Measurements from ENCODE around the gene GIPC1. TPM values are rescaled to one million over a fixed set of nuclear protein-coding genes. Genes with fewer than 3 reads are reported as not detected.

The GIPC1 gene
- total and polyA plus RNA-seq, 7 experiments from 2014 or later: 21.3 to 46.1 (median 25.9) TPM

GRCh38 chr19:14519860-14520407, 24.0 kb upstream of the GIPC1 start:
- Histone ChIP-seq H3K4me1 (ENCODE audit: control insufficient read depth in 2 of 2, insufficient read depth in 2 of 2, low read length in 2 of 2) (peaks cover 72 to 76% of the 10 kb centered on the region in 2 donors), H3K36me3 (ENCODE audit: control insufficient read depth in 2 of 3, insufficient read depth in 3 of 3, low read length in 3 of 3) (peaks cover 14 to 30% (median 15%) of the 10 kb centered on the region in 3 experiments), H3K27ac (ENCODE audit: low read depth, low read length) (peak overlapping the region; percentile 97), H3K4me3 (ENCODE audit: low read length) (peak overlapping the region; percentile 11), H3K27me3 (ENCODE audit: control insufficient read depth in 2 of 2, insufficient read depth in 2 of 2, low read length in 2 of 2) (no peaks in the 10 kb centered on the region), H3K9me3 (ENCODE audit: control insufficient read depth in 2 of 3, low read length in 3 of 3) (no peaks in the 10 kb centered on the region)
- no peak for ATAC-seq
- peaks cover 0 to 19% (median 0%) of the 10 kb centered on the region in 11 donors for H3K9me3 Mint-ChIP-seq
- intact Hi-C loops (cut with micrococcal nuclease): loop anchor here (2.0 to 10.0 kb wide), 7 partner anchors 143 to 1805 kb away; partner anchors contain the start of genes IER2 (in 2 of the 2), STX10 (in 2 of the 2), KLF2 (in 1 of the 2) and RFX1 (in 1 of the 2)
- peaks cover 0 to 2% (median 0%) of the 10 kb centered on the region in 5 donors for H3K27me3 Mint-ChIP-seq
- peaks cover 13 to 28% (median 21%) of the 10 kb centered on the region in 5 donors for H3K36me3 Mint-ChIP-seq
- H3K4me3 Mint-ChIP-seq: peak overlapping the region; percentile 25 to 99 (median 90)
- POLR2A ChIA-PET: interaction anchor here (1.5 to 34.0 kb wide), 3 partner anchors 12 to 32 kb away, joined by 5 to 1101 read pairs (median 1101); partner anchors contain the start of genes DNAJB1, GIPC1 and TECR
- DNase-seq: peak in 1 of 9 donors; percentile 25
- CTCF ChIA-PET: interaction anchor here (0.5 to 10.7 kb wide), 2 partner anchors 9 to 14 kb away, joined by 4 to 73 read pairs; no protein-coding TSS in a partner anchor
- peak overlapping the region; percentile 92 to 100 (median 98) for H3K27ac Mint-ChIP-seq
- H3K4me1 Mint-ChIP-seq: peaks cover 37 to 76% (median 65%) of the 10 kb centered on the region in 7 donors

GRCh38 chr19:14519245-14519859, 23.4 kb upstream of the GIPC1 start:
- intact Hi-C loops (cut with micrococcal nuclease): loop anchor here (2.0 to 5.0 kb wide), 4 partner anchors 142 to 1367 kb away; partner anchors contain the start of genes IER2 (in 2 of the 2), STX10 (in 2 of the 2) and RFX1 (in 1 of the 2)
- peaks cover 15 to 36% (median 19%) of the 10 kb centered on the region in 3 experiments for H3K36me3 ChIP-seq (ENCODE audit: control insufficient read depth in 2 of 3, insufficient read depth in 3 of 3, low read length in 3 of 3)
- no peak for ATAC-seq
- H3K27ac Mint-ChIP-seq: peak overlapping the region; percentile 92 to 100 (median 98)
- ChIA-PET CTCF (interaction anchor here (0.5 to 10.7 kb wide), 3 partner anchors 10 to 55 kb away, joined by 3 to 73 read pairs (median 4); no protein-coding TSS in a partner anchor), POLR2A (interaction anchor here (1.3 to 34.0 kb wide), 4 partner anchors 11 to 383 kb away, joined by 4 to 1101 read pairs (median 553); partner anchors contain the start of genes ASF1B, DNAJB1, GIPC1 and TECR)
- peaks cover 13 to 34% (median 27%) of the 10 kb centered on the region in 5 donors for H3K36me3 Mint-ChIP-seq
- no peaks in the 10 kb centered on the region for H3K27me3 ChIP-seq (ENCODE audit: control insufficient read depth in 2 of 2, insufficient read depth in 2 of 2, low read length in 2 of 2)
- H3K9me3 Mint-ChIP-seq: peaks cover 0 to 19% (median 0%) of the 10 kb centered on the region in 11 donors
- no peaks in the 10 kb centered on the region for H3K9me3 ChIP-seq (ENCODE audit: control insufficient read depth in 2 of 3, low read length in 3 of 3)
- peak overlapping the region; percentile 11 for H3K4me3 ChIP-seq (ENCODE audit: low read length)
- H3K27me3 Mint-ChIP-seq: peaks cover 0 to 2% (median 0%) of the 10 kb centered on the region in 5 donors
- H3K4me3 Mint-ChIP-seq: peak overlapping the region; percentile 29 to 99 (median 94)
- peaks cover 42 to 81% (median 70%) of the 10 kb centered on the region in 7 donors for H3K4me1 Mint-ChIP-seq
- H3K27ac ChIP-seq (ENCODE audit: low read depth, low read length): peak overlapping the region; percentile 97
- DNase-seq: no peak
- H3K4me1 ChIP-seq (ENCODE audit: control insufficient read depth in 2 of 2, insufficient read depth in 2 of 2, low read length in 2 of 2): peaks cover 70 to 76% of the 10 kb centered on the region in 2 donors

- Mint-ChIP-seq H3K36me3 (peaks cover 13 to 36% (median 28%) of the 10 kb centered on the region in 5 donors), H3K27ac (peak within 1 kb of the TSS; percentile 92 to 100 (median 98)), H3K4me1 (peaks cover 42 to 80% (median 72%) of the 10 kb centered on the region in 7 donors), H3K9me3 (peaks cover 0 to 19% (median 0%) of the 10 kb centered on the region in 11 donors), H3K4me3 (peak within 1 kb of the TSS; percentile 93 to 99 (median 96)), H3K27me3 (peaks cover 0 to 2% (median 0%) of the 10 kb centered on the region in 5 donors)
- peak within 1 kb of the TSS; percentile 97 for H3K27ac ChIP-seq (ENCODE audit: low read depth, low read length)
- DNase-seq: peak in 2 of 9 donors; percentile 53 to 86
- H3K9me3 ChIP-seq (ENCODE audit: control insufficient read depth in 2 of 3, low read length in 3 of 3): no peaks in the 10 kb centered on the region
- intact Hi-C loops (cut with micrococcal nuclease): loop anchor here (1.0 to 5.0 kb wide), 10 partner anchors 11 to 1727 kb away; partner anchors contain the start of genes GIPC1 (in 2 of the 2), IER2 (in 2 of the 2), STX10 (in 2 of the 2) and TECR (in 2 of the 2)
- peaks cover 57 to 64% of the 10 kb centered on the region in 2 donors for H3K4me1 ChIP-seq (ENCODE audit: control insufficient read depth in 2 of 2, insufficient read depth in 2 of 2, low read length in 2 of 2)
- peak within 1 kb of the TSS; percentile 73 for H3K4me3 ChIP-seq (ENCODE audit: low read length)
- ChIA-PET POLR2A (interaction anchor here (0.6 to 34.0 kb wide), 25 partner anchors 10 to 862 kb away, joined by 3 to 1101 read pairs (median 4); partner anchors contain the start of genes AKAP8, ASF1B, DDX39A and DNAJB1), CTCF (interaction anchor here (0.6 to 10.7 kb wide), 7 partner anchors 8 to 94 kb away, joined by 3 to 73 read pairs (median 5); partner anchors contain the start of gene NDUFB7)
- peak; percentile 33 for ATAC-seq
- peaks cover 15 to 43% (median 22%) of the 10 kb centered on the region in 3 experiments for H3K36me3 ChIP-seq (ENCODE audit: control insufficient read depth in 2 of 3, insufficient read depth in 3 of 3, low read length in 3 of 3)
- H3K27me3 ChIP-seq (ENCODE audit: control insufficient read depth in 2 of 2, insufficient read depth in 2 of 2, low read length in 2 of 2): no peaks in the 10 kb centered on the region
Measured at GRCh38 chr19:14517840-14518505, 22.0 kb upstream of the GIPC1 start, which contains the start of gene DNAJB1. Gene DNAJB1, minus strand, starts transcription at chr19:14518397. Its CDS starts 48 bp downstream, at chr19:14518349.

- Histone ChIP-seq H3K27me3 (ENCODE audit: control insufficient read depth in 2 of 2, insufficient read depth in 2 of 2, low read length in 2 of 2) (no peaks in the 10 kb centered on the region), H3K9me3 (ENCODE audit: control insufficient read depth in 2 of 3, low read length in 3 of 3) (no peaks in the 10 kb centered on the region), H3K27ac (ENCODE audit: low read depth, low read length) (peak overlapping the region; percentile 92), H3K36me3 (ENCODE audit: control insufficient read depth in 2 of 3, insufficient read depth in 3 of 3, low read length in 3 of 3) (peaks cover 15 to 43% (median 22%) of the 10 kb centered on the region in 3 experiments), H3K4me3 (ENCODE audit: low read length) (peak overlapping the region; percentile 73), H3K4me1 (ENCODE audit: control insufficient read depth in 2 of 2, insufficient read depth in 2 of 2, low read length in 2 of 2) (peaks cover 52 to 59% of the 10 kb centered on the region in 2 donors)
- POLR2A ChIA-PET: interaction anchor here (0.5 to 34.0 kb wide), 16 partner anchors 9 to 514 kb away, joined by 3 to 1101 read pairs (median 4); partner anchors contain the start of genes DDX39A, DNAJB1, GIPC1 and TECR
- Mint-ChIP-seq H3K27ac (peak overlapping the region; percentile 84 to 99 (median 92)), H3K4me1 (peaks cover 38 to 77% (median 71%) of the 10 kb centered on the region in 7 donors), H3K4me3 (peak overlapping the region; percentile 92 to 99 (median 95)), H3K36me3 (peaks cover 13 to 33% (median 28%) of the 10 kb centered on the region in 5 donors), H3K9me3 (peaks cover 0 to 15% (median 0%) of the 10 kb centered on the region in 11 donors), H3K27me3 (peaks cover 0 to 2% (median 0%) of the 10 kb centered on the region in 5 donors)
- CTCF ChIA-PET: interaction anchor here (0.6 to 10.7 kb wide), 8 partner anchors 8 to 94 kb away, joined by 3 to 73 read pairs (median 4); partner anchors contain the start of gene NDUFB7
- ATAC-seq (no peak), DNase-seq (peak in 1 of 9 donors; percentile 28)
- intact Hi-C loops (cut with micrococcal nuclease): loop anchor here (5.0 kb wide), 3 partner anchors 140 to 1365 kb away; partner anchors contain the start of genes IER2 (in 2 of the 2), STX10 (in 2 of the 2) and RFX1 (in 1 of the 2)
Measured at GRCh38 chr19:14517446-14517839, 21.5 kb upstream of the GIPC1 start.

- peak overlapping the region; percentile 73 for H3K4me3 ChIP-seq (ENCODE audit: low read length)
- peaks cover 15 to 43% (median 22%) of the 10 kb centered on the region in 3 experiments for H3K36me3 ChIP-seq (ENCODE audit: control insufficient read depth in 2 of 3, insufficient read depth in 3 of 3, low read length in 3 of 3)
- peak overlapping the region; percentile 88 to 99 (median 95) for H3K4me3 Mint-ChIP-seq
- H3K36me3 Mint-ChIP-seq: peaks cover 13 to 33% (median 28%) of the 10 kb centered on the region in 5 donors
- no peak for ATAC-seq
- no peaks in the 10 kb centered on the region for H3K9me3 ChIP-seq (ENCODE audit: control insufficient read depth in 2 of 3, low read length in 3 of 3)
- H3K4me1 ChIP-seq (ENCODE audit: control insufficient read depth in 2 of 2, insufficient read depth in 2 of 2, low read length in 2 of 2): peaks cover 49 to 56% of the 10 kb centered on the region in 2 donors
- no peaks in the 10 kb centered on the region for H3K27me3 ChIP-seq (ENCODE audit: control insufficient read depth in 2 of 2, insufficient read depth in 2 of 2, low read length in 2 of 2)
- peak in 4 of 9 donors; percentile 24 to 43 (median 40) for DNase-seq
- H3K4me1 Mint-ChIP-seq: peaks cover 35 to 72% (median 65%) of the 10 kb centered on the region in 7 donors
- ChIA-PET CTCF (interaction anchor here (0.6 to 10.7 kb wide), 6 partner anchors 11 to 55 kb away, joined by 4 to 73 read pairs (median 5); partner anchors contain the start of gene NDUFB7), POLR2A (interaction anchor here (0.5 to 34.0 kb wide), 15 partner anchors 8 to 514 kb away, joined by 3 to 1101 read pairs (median 5); partner anchors contain the start of genes DNAJB1, GIPC1 and TECR)
- intact Hi-C loops (cut with micrococcal nuclease): loop anchor here (5.0 kb wide), 3 partner anchors 140 to 1365 kb away; partner anchors contain the start of genes IER2 (in 2 of the 2), STX10 (in 2 of the 2) and RFX1 (in 1 of the 2)
- peaks cover 0 to 12% (median 0%) of the 10 kb centered on the region in 11 donors for H3K9me3 Mint-ChIP-seq
- H3K27me3 Mint-ChIP-seq: peaks cover 0 to 2% (median 0%) of the 10 kb centered on the region in 5 donors
- H3K27ac Mint-ChIP-seq: peak overlapping the region; percentile 84 to 99 (median 92)
- peak overlapping the region; percentile 92 for H3K27ac ChIP-seq (ENCODE audit: low read depth, low read length)
Measured at GRCh38 chr19:14516746-14517438, 21.0 kb upstream of the GIPC1 start.

All from naive thymus-derived CD4-positive, alpha-beta T cell (primary cell).